Measurements from ENCODE around the gene FLNB. TPM values are rescaled to one million over a fixed set of nuclear protein-coding genes. Genes with fewer than 3 reads are reported as not detected.

The FLNB gene
- total and polyA plus RNA-seq, 2 of the 4 experiments (the other 2 are of a cell fraction), result 78.0 to 136 TPM

- H4K5ac ChIP-seq (ENCODE audit: low read depth, low read length), result no peak overlapping the region; the same call in 1 of the 2 replicates
- peak overlapping the region; percentile 100; the same call in 1 of the 2 replicates for H3K23ac ChIP-seq (ENCODE audit: low read depth, low read length)
- dilution Hi-C loops (cut with HindIII; ENCODE audit: low sequenced_read_pairs, unreplicated experiment) (no loop called here), intact Hi-C loops (cut with micrococcal nuclease) (loop anchor here (1.0 kb wide), 1 partner anchor 49 kb away; no protein-coding TSS in a partner anchor), in situ Hi-C loops (cut with MboI; ENCODE audit: low sequenced_read_pairs) (no loop called here)
- peak overlapping the region; percentile 95 for H3K4me3 ChIP-seq (ENCODE audit: insufficient read depth, low read depth, low read length)
- peak overlapping the region; percentile 37; the same call in 1 of the 2 replicates for H3K18ac ChIP-seq (ENCODE audit: low read depth, low read length)
- peak overlapping the region in 1 of 2 experiments; percentile 22; a peak in 1 of 4 replicates for H4K8ac ChIP-seq (ENCODE audit: low read depth in 2 of 2, low read length in 2 of 2)
- peak overlapping the region; percentile 92 for H2AK9ac ChIP-seq (replicated peaks; ENCODE audit: low read depth, low read length, poor library complexity)
- peak overlapping the region; percentile 80 for H3K27ac ChIP-seq (ENCODE audit: insufficient read depth, low read length)
- no peak overlapping the region for H2AFZ ChIP-seq (replicated peaks; ENCODE audit: low read length, poor library complexity)
- peak overlapping the region; percentile 98 for H3K4me2 ChIP-seq (ENCODE audit: low read depth, low read length)
- peak overlapping the region; percentile 91 for H3K9ac ChIP-seq (ENCODE audit: low read depth, low read length)
- H3K36me3 ChIP-seq (ENCODE audit: control insufficient read depth, insufficient read depth, low read length), result peaks cover 3% of the 10 kb centered on the region; the same call in 1 of the 2 replicates
- H3K79me1 ChIP-seq (ENCODE audit: low read depth in 1 of 2, low read length in 2 of 2), result peaks cover 0 to 76% of the 10 kb centered on the region in 2 experiments; a peak in 2 of 4 replicates
- peak overlapping the region; percentile 99; the same call in 1 of the 2 replicates for H3K14ac ChIP-seq (replicated peaks; ENCODE audit: low read depth, low read length)
- DNase-seq (peak; percentile 47), ATAC-seq (ENCODE audit: low read depth) (peak; percentile 22)
- no peak overlapping the region; the same call in 2 of the 3 replicates for H2BK15ac ChIP-seq (ENCODE audit: low read depth, low read length)
- peak overlapping the region; percentile 99 for H3K4ac ChIP-seq (ENCODE audit: low read depth, low read length)
- H3K4me1 ChIP-seq (ENCODE audit: control insufficient read depth, insufficient read depth, low read length), result peaks cover 26% of the 10 kb centered on the region
- H3K56ac ChIP-seq (ENCODE audit: extremely low read depth, insufficient read depth, low read length), result no peak overlapping the region
- H2AK5ac ChIP-seq (ENCODE audit: low read depth, low read length), result peak overlapping the region; percentile 69; the same call in 1 of the 2 replicates
- 60% methylated on average over 5 of the region's 5 CpGs; no CpG with 5 or more reads in 1 of the 2 experiments for WGBS, 2 experiments (ENCODE audit: extremely low coverage in 2 of 2, insufficient read length in 1 of 2)
- ChIA-PET POLR2A (ENCODE audit: unreplicated experiment) (no interaction called here), CTCF (interaction anchor here (0.5 kb wide), 1 partner anchor 14 kb away, joined by 3 read pairs; no protein-coding TSS in a partner anchor)
- peaks cover 72% of the 10 kb centered on the region for H4K20me1 ChIP-seq (ENCODE audit: insufficient read depth, low read length)
- H2BK5ac ChIP-seq (ENCODE audit: low read depth, low read length, poor library complexity, severe bottlenecking), result peak overlapping the region; percentile 89
- H3K27me3 ChIP-seq (ENCODE audit: control insufficient read depth, insufficient read depth, low read length), result no peaks in the 10 kb centered on the region
- H2BK20ac ChIP-seq (ENCODE audit: low read depth, low read length), result peak overlapping the region; percentile 16; the same call in 1 of the 2 replicates
- H3K9me1 ChIP-seq (ENCODE audit: insufficient read depth, low read length), result peaks cover 43% of the 10 kb centered on the region
- no peaks in the 10 kb centered on the region for H3K9me3 ChIP-seq (ENCODE audit: control insufficient read depth, insufficient read depth, low read length)
- BruUV-seq (replicated peaks), result no TSS peak
- peak overlapping the region; percentile 64; the same call in 1 of the 2 replicates for H4K91ac ChIP-seq (ENCODE audit: insufficient read depth, low read depth, low read length)
- no peak for TF ChIP-seq RFX5 (IDR thresholded peaks at IDR 0.05; ENCODE audit: low read depth, low read length)
- no peak for TF ChIP-seq NFE2L2 (IDR thresholded peaks at IDR 0.05; ENCODE audit: low read depth, low read length)
- TF ChIP-seq CHD1 (IDR thresholded peaks at IDR 0.05; ENCODE audit: low read depth, low read length), result no peak
- TF ChIP-seq FOS (IDR thresholded peaks at IDR 0.05; ENCODE audit: low read depth, low read length), result no peak
- TF ChIP-seq USF2 (IDR thresholded peaks at IDR 0.05; ENCODE audit: low read depth, low read length), result no peak
- no peak for TF ChIP-seq RAD21 (IDR thresholded peaks at IDR 0.05; ENCODE audit: low read length)
- TF ChIP-seq RCOR1 (IDR thresholded peaks at IDR 0.05; ENCODE audit: insufficient replicate concordance, low read length), result no peak
- TF ChIP-seq MXI1 (IDR thresholded peaks at IDR 0.05; ENCODE audit: borderline replicate concordance, low read depth, low read length), result no peak
- no peak for TF ChIP-seq MAZ (IDR thresholded peaks at IDR 0.05; ENCODE audit: borderline replicate concordance, low read depth, low read length)
- no peak for TF ChIP-seq POLR2A (IDR thresholded peaks at IDR 0.05; ENCODE audit: low read depth, low read length)
- TF ChIP-seq ELK1 (IDR thresholded peaks at IDR 0.05; ENCODE audit: borderline replicate concordance, low read depth, low read length), result no peak
- TF ChIP-seq BHLHE40 (IDR thresholded peaks at IDR 0.05; ENCODE audit: low read depth, low read length), result no peak
- TF ChIP-seq MAFK (IDR thresholded peaks at IDR 0.05; ENCODE audit: low read depth, low read length), result no peak
- no peak for TF ChIP-seq CTCF (conservative IDR thresholded peaks at IDR 0.05; ENCODE audit: low read depth, low read length)
- no peak for TF ChIP-seq CEBPB (IDR thresholded peaks at IDR 0.05; ENCODE audit: low read depth, low read length)
- no peak for TF ChIP-seq SMC3 (IDR thresholded peaks at IDR 0.05; ENCODE audit: low read depth, low read length)
- H2BK120ac ChIP-seq (ENCODE audit: low read depth, low read length), result peak overlapping the region; percentile 78
These were observed 2.3 kb downstream of the FLNB start for GRCh38 chr3:58010562-58010961.
